ENCODE results near the gene RELA.
A peak's percentile ranks its signal among the peaks of the same experiment; 100 is the strongest.

RELA gene

DNA sequence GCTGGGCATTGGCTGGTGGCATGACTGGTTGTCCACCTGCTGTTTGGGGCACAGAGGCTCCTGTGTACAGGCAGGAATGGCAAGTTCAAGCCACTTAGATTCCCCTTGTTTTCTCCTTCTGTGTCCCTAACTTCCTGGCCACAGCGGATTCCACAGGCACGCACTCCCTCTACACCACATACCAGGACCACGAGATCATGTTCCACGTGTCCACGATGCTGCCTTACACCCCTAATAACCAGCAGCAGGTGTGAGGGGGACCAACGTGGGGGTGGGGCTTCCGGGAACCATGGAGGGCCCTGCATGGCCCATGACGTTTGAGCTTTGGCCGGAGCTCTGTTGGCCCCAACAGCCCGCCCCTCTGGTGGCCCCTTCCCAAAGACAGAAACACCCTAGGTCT lies 17.0 kb downstream of the RELA start:
- TF ChIP-seq, protein P1, sequence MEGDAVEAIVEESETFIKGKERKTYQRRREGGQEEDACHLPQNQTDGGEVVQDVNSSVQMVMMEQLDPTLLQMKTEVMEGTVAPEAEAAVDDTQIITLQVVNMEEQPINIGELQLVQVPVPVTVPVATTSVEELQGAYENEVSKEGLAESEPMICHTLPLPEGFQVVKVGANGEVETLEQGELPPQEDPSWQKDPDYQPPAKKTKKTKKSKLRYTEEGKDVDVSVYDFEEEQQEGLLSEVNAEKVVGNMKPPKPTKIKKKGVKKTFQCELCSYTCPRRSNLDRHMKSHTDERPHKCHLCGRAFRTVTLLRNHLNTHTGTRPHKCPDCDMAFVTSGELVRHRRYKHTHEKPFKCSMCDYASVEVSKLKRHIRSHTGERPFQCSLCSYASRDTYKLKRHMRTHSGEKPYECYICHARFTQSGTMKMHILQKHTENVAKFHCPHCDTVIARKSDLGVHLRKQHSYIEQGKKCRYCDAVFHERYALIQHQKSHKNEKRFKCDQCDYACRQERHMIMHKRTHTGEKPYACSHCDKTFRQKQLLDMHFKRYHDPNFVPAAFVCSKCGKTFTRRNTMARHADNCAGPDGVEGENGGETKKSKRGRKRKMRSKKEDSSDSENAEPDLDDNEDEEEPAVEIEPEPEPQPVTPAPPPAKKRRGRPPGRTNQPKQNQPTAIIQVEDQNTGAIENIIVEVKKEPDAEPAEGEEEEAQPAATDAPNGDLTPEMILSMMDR (IDR thresholded peaks at IDR 0.05; ENCODE audit: borderline replicate concordance, insufficient read depth, low read depth, low read length), result no peak
- no peak overlapping the region for H3K4me3 ChIP-seq (ENCODE audit: low read depth, low read length)

DNA sequence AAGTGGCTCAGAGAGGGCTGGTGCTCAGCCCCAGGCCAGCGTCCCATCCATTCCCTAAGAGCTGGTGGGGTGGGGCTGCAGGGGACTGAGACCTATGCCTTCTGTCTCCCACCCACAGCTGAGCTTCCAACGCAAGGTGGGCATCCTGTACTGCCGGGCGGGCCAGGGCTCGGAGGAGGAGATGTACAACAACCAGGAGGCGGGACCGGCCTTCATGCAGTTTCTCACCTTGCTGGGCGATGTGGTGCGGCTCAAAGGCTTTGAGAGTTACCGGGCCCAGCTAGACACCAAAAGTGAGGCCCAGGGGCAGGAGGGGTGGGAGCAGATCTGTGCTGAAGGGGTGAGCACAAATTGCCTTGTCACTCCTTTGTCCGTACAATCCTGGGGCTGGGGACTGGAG lies 17.9 kb downstream of the RELA start:
- no peak overlapping the region for H3K4me3 ChIP-seq (ENCODE audit: low read depth, low read length)
- TF ChIP-seq, protein P1 (IDR thresholded peaks at IDR 0.05; ENCODE audit: borderline replicate concordance, insufficient read depth, low read depth, low read length), result no peak

DNA sequence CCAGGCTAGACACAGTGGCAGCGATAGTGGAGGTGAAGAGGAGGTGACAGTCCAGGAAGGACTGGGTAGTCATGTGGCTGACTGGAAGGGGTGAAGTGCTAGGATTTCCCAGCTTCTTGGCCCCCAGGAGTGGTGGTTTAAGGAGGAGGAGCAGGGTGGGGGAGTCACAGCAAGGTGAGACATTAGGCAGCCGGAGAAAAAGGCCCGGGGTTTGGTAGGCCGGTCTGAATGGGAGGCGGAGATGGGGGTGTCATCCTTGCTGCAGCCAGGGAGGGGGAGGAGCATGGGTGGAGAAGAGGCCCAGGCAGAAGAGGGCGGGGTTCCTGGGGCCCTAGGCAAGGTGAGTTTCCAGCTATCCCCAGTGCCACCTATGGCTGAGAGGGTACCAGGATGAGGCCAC lies 18.7 kb downstream of the RELA start:
- TF ChIP-seq, protein P1 (IDR thresholded peaks at IDR 0.05; ENCODE audit: borderline replicate concordance, insufficient read depth, low read depth, low read length), result no peak
- no peak overlapping the region for H3K4me3 ChIP-seq (ENCODE audit: low read depth, low read length)

DNA sequence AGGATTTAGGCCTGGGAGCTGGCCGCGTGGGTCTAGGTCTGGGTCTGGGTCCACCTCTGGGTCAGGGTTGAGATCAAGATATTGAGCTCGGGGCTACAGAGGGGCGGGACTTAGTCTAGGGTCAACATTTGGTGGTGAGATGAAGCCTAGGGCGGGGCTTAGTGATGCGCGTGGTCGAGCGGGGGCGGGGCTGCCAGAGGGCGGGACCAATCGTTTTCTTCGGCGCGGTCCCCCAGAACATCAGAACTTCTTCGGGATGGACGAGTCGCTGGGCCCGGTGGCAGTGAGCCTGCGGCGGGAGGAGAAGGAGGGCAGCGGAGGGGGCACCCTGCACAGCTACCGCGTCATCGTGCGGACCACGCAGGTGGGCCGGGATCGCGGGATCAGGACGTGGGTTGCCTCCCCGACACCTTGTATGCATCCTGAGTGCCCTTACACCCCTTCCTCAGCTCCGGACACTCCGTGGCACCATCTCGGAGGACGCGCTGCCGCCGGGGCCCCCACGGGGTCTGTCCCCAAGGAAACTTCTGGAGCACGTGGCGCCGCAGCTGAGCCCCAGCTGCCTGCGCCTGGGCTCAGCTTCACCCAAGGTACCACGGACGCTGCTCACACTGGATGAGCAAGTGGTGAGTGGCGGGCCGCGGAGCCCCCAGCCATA lies 20.6 kb downstream of the RELA start:
- TF ChIP-seq, protein P1 (IDR thresholded peaks at IDR 0.05; ENCODE audit: borderline replicate concordance, insufficient read depth, low read depth, low read length), result no peak
- peak overlapping the region; percentile 61 for H3K4me3 ChIP-seq (ENCODE audit: low read depth, low read length)

DNA sequence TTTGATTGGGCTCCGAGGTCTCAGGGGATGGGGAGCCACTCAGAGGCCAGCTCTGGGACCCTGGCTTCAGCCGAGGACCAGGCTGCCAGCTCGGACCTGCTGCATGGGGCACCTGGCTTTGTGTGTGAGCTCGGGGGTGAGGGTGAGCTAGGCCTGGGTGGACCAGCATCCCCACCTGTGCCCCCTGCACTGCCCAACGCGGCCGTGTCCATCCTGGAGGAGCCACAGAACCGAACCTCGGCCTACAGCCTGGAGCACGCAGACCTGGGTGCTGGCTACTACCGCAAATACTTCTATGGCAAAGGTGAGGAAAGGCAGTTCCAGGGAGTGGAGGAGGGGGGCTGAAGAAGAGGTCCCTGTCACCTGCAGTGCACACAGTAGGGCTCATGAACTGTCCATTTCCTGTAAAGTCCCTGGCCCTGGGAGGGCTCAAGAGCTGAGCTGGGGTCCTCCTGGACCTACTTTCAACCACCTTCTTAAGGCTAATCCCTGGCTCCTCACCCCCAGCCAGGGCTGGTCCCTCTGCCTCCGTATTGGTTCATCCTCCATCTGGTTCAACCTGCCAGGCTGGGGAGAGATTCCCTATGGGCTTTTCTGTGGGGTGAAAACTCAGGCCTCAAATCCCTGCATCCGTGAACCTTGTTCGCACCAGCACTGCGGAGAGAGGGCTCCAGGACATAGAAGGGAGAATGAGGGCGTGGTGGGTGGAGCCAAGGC lies 21.3 kb downstream of the RELA start:
- peak overlapping the region; percentile 61 for H3K4me3 ChIP-seq (ENCODE audit: low read depth, low read length)
- TF ChIP-seq, protein P1 (IDR thresholded peaks at IDR 0.05; ENCODE audit: borderline replicate concordance, insufficient read depth, low read depth, low read length), result no peak

DNA sequence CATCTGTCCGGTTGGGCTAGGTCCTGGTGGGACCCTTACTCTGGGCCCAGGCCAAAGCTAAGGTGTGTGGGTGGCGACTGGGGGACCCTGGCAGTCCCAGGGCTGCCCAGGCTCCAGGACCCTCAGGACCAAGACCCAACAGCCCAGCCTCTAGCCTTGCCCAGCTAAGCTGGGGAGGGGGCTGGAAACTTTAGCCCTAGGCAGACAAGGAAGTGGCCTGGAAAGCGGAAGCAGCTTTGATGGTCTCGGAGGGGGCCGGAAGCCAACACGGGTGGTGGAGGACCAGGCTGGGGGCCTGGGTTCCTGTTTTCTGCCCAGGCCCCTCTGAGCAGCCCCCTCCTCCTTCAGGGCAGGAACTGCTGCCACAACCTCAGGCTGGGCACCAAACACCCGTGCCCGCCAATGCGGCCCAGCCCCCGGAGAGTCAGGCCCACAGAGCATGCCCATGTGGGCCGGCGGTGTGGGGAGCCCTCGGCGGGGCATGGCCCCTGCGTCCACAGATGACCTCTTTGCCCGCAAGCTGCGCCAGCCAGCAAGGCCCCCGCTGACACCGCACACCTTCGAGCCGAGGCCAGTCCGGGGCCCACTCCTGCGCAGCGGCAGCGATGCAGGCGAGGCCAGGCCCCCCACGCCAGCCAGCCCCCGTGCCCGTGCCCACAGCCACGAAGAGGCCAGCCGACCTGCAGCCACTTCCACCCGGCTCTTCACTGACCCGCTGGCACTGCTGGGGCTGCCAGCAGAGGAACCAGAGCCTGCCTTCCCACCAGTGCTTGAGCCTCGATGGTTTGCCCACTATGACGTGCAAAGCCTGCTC lies 22.0 kb downstream of the RELA start:
- TF ChIP-seq, protein P1 (IDR thresholded peaks at IDR 0.05; ENCODE audit: borderline replicate concordance, insufficient read depth, low read depth, low read length), result no peak
- H3K4me3 ChIP-seq (ENCODE audit: low read depth, low read length), result peak overlapping the region; percentile 61

Measured in GM12875 (cell line).